ENCODE measurements around the gene GFOD1. TPM values are rescaled to one million over a fixed set of nuclear protein-coding genes. Genes with fewer than 3 reads are reported as not detected.

Gene GFOD1
- total RNA-seq, 1 donor from 2014 or later = 16.3 TPM

GRCh38 chr6:13457577-13457976 is 29.8 kb downstream of the GFOD1 start:
- Histone ChIP-seq H3K36me3 (ENCODE audit: control insufficient read depth, insufficient read depth, low read length) (no peaks in the 10 kb centered on the region), H3K27me3 (ENCODE audit: control insufficient read depth, insufficient read depth, low read length) (no peaks in the 10 kb centered on the region), H3K4me3 (ENCODE audit: low read depth, low read length) (no peak overlapping the region)
- FAIRE-seq = no peak
- DNase-seq (ENCODE audit: low read depth) = peak; percentile 84
- TF ChIP-seq, protein P1, sequence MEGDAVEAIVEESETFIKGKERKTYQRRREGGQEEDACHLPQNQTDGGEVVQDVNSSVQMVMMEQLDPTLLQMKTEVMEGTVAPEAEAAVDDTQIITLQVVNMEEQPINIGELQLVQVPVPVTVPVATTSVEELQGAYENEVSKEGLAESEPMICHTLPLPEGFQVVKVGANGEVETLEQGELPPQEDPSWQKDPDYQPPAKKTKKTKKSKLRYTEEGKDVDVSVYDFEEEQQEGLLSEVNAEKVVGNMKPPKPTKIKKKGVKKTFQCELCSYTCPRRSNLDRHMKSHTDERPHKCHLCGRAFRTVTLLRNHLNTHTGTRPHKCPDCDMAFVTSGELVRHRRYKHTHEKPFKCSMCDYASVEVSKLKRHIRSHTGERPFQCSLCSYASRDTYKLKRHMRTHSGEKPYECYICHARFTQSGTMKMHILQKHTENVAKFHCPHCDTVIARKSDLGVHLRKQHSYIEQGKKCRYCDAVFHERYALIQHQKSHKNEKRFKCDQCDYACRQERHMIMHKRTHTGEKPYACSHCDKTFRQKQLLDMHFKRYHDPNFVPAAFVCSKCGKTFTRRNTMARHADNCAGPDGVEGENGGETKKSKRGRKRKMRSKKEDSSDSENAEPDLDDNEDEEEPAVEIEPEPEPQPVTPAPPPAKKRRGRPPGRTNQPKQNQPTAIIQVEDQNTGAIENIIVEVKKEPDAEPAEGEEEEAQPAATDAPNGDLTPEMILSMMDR (IDR thresholded peaks at IDR 0.05; ENCODE audit: insufficient read depth, low read length, severe bottlenecking) = no peak

GRCh38 chr6:13455552-13455966 is 31.8 kb downstream of the GFOD1 start:
- FAIRE-seq = no peak

GRCh38 chr6:13454286-13455221 is 32.8 kb downstream of the GFOD1 start:
- FAIRE-seq (no peak), DNase-seq (ENCODE audit: low read depth) (peak; percentile 12)
- TF ChIP-seq, protein P1 (IDR thresholded peaks at IDR 0.05; ENCODE audit: insufficient read depth, low read length, severe bottlenecking) = no peak
- peaks cover 6% of the 10 kb centered on the region for H3K36me3 ChIP-seq (ENCODE audit: control insufficient read depth, insufficient read depth, low read length)
- H3K27me3 ChIP-seq (ENCODE audit: control insufficient read depth, insufficient read depth, low read length) = no peaks in the 10 kb centered on the region
- H3K4me3 ChIP-seq (ENCODE audit: low read depth, low read length) = no peak overlapping the region

More at GRCh38 chr6:13455552-13455966, 31.8 kb downstream of the GFOD1 start:
- Histone ChIP-seq H3K4me3 (ENCODE audit: low read depth, low read length) (no peak overlapping the region), H3K27me3 (ENCODE audit: control insufficient read depth, insufficient read depth, low read length) (no peaks in the 10 kb centered on the region), H3K36me3 (ENCODE audit: control insufficient read depth, insufficient read depth, low read length) (peaks cover 2% of the 10 kb centered on the region)
- no peak for DNase-seq (ENCODE audit: low read depth)
- TF ChIP-seq, protein P1 (IDR thresholded peaks at IDR 0.05; ENCODE audit: insufficient read depth, low read length, severe bottlenecking) = no peak

DNA sequence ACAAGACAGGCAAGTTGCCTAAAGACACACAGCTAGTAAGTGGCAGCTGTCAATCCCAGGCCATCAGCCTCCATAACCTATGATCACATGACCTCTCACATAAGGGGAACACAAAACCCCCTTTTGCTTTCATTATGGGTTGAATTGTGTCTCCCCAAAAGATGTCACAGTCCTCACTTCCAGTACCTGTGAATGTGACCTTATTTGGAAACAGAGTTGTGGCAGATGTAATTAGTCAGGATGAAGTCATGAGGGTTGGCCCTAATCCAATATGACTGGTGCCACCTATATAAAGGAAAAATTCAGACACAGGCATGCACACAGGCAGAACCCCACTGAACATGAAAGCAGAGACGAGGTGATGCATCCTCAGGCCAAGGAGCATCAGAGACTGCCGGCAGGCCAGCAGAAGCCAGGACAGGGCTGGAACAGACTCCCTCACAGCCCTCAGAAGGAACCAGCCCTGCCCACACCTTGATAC is 33.6 kb downstream of the GFOD1 start:
- H3K4me3 ChIP-seq (ENCODE audit: low read depth, low read length) = no peak overlapping the region
- DNase-seq (ENCODE audit: low read depth) (peak; percentile 99), FAIRE-seq (peak; percentile 75)
- H3K36me3 ChIP-seq (ENCODE audit: control insufficient read depth, insufficient read depth, low read length) = peaks cover 6% of the 10 kb centered on the region
- no peaks in the 10 kb centered on the region for H3K27me3 ChIP-seq (ENCODE audit: control insufficient read depth, insufficient read depth, low read length)
- TF ChIP-seq, protein P1 (IDR thresholded peaks at IDR 0.05; ENCODE audit: insufficient read depth, low read length, severe bottlenecking) = no peak

DNA sequence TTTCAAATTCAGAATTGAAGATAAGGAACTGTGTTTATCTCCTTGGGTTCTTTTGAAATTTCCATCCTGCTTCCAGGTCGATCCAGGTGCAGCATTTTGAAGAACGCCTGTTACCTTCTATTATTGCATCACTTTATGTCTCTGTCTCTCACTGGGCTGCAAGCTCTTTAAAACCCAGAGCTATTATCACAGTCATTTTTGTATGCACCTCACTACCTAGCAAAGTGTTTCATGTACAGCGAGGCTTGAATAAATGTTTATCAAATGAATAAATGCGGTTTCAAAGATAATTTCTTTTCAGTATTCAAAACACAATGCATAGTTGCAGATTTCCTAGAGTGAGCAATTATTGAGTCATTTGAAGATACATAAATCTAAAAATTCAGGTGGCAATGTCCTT is 34.2 kb downstream of the GFOD1 start:
- DNase-seq (ENCODE audit: low read depth) (peak; percentile 64), FAIRE-seq (no peak)
- TF ChIP-seq, protein P1 (IDR thresholded peaks at IDR 0.05; ENCODE audit: insufficient read depth, low read length, severe bottlenecking) = no peak
- H3K4me3 ChIP-seq (ENCODE audit: low read depth, low read length) = no peak overlapping the region
- H3K27me3 ChIP-seq (ENCODE audit: control insufficient read depth, insufficient read depth, low read length) = no peaks in the 10 kb centered on the region
- peaks cover 6% of the 10 kb centered on the region for H3K36me3 ChIP-seq (ENCODE audit: control insufficient read depth, insufficient read depth, low read length)
